CD14-positive monocyte (primary cell): ENCODE data around the gene GRIN1. TPM values are rescaled to one million over a fixed set of nuclear protein-coding genes. Genes with fewer than 3 reads are reported as not detected.

Experiments
- DNase-seq, 3 donors: peaks; one replicate each; pipeline ENCODE4 v3.0.0-alpha.2; 2011 to 2022
- H2AFZ ChIP-seq: 2 replicates; pipeline ENCODE4 v1.6.0; 2012; ENCODE audit warnings: mild to moderate bottlenecking, low read depth, low read length, inconsistent platforms; ENCODE audit not compliant: insufficient read depth, poor library complexity, severe bottlenecking
- H3K27ac ChIP-seq, 2 donors: 1 replicate in 1 of 2; 2 replicates in 1 of 2; pipeline ENCODE4 v1.5.1; 2012 to 2013; ENCODE audit warnings: low read length in 2 of 2, control low read depth in 1 of 2, inconsistent platforms in 1 of 2, low read depth in 1 of 2, mild to moderate bottlenecking in 1 of 2
- H3K27me3 ChIP-seq, 2 donors: one replicate each; pipeline versions ENCODE4 v1.6.0 to v1.6.1; 2011 to 2013; ENCODE audit warnings: low read length in 2 of 2; ENCODE audit not compliant: control insufficient read depth in 2 of 2, insufficient read depth in 2 of 2
- H3K36me3 ChIP-seq, 2 donors: replicated peaks in 1 of 2; 1 replicate in 1 of 2; 2 replicates in 1 of 2; pipeline versions ENCODE4 v1.5.1 to v1.6.1; 2012 to 2013; ENCODE audit warnings: low read length in 2 of 2, control low read depth in 1 of 2, inconsistent platforms in 1 of 2, mild to moderate bottlenecking in 1 of 2; ENCODE audit not compliant: insufficient read depth in 2 of 2, control insufficient read depth in 1 of 2
- H3K4me1 ChIP-seq, 2 donors: 1 replicate in 1 of 2; 2 replicates in 1 of 2; pipeline versions ENCODE4 v1.5.1 to v1.6.1; 2012 to 2013; ENCODE audit warnings: low read length in 2 of 2, control low read depth in 1 of 2, inconsistent platforms in 1 of 2, mild to moderate bottlenecking in 1 of 2, moderate library complexity in 1 of 2; ENCODE audit not compliant: insufficient read depth in 2 of 2, control insufficient read depth in 1 of 2
- H3K4me2 ChIP-seq: replicated peaks from 2 replicates; pipeline ENCODE3; 2012; ENCODE audit warnings: low read length, moderate library complexity, mild to moderate bottlenecking; ENCODE audit not compliant: poor library complexity, severe bottlenecking; ENCODE audit errors: extremely low read depth
- H3K4me3 ChIP-seq, 3 experiments: fragments of 200-600 bp in 1 of 3; sonication (generic) in 1 of 3; replicated peaks in 1 of 3; 1 replicate in 2 of 3; 2 replicates in 1 of 3; pipeline ENCODE4 v1.5.1; 2011 to 2013; ENCODE audit warnings: low read length in 3 of 3, mild to moderate bottlenecking in 3 of 3, control low read depth in 2 of 3, low read depth in 2 of 3, inconsistent platforms in 1 of 3, moderate library complexity in 1 of 3
- H3K79me2 ChIP-seq: 2 replicates; pipeline ENCODE4 v1.6.0; 2012; ENCODE audit warnings: mild to moderate bottlenecking, control low read depth, inconsistent platforms, low read length, moderate library complexity; ENCODE audit not compliant: insufficient read depth
- H3K9ac ChIP-seq: 2 replicates; pipeline ENCODE4 v1.6.0; 2017; ENCODE audit warnings: low read length, mild to moderate bottlenecking; ENCODE audit not compliant: insufficient read depth, poor library complexity, severe bottlenecking
- H3K9me3 ChIP-seq, 2 donors: replicated peaks in 1 of 2; 1 replicate in 1 of 2; 2 replicates in 1 of 2; pipeline versions ENCODE4 v1.5.1 to v1.6.1; 2012 to 2013; ENCODE audit warnings: low read length in 2 of 2, control low read depth in 1 of 2; ENCODE audit not compliant: control insufficient read depth in 1 of 2, insufficient read depth in 1 of 2
- H4K20me1 ChIP-seq: 2 replicates; pipeline ENCODE4 v1.6.0; 2012; ENCODE audit warnings: mild to moderate bottlenecking, low read length, control low read depth, moderate library complexity; ENCODE audit not compliant: insufficient read depth
- H3K27ac Mint-ChIP-seq, 7 donors: one replicate each; pipeline ENCODE4 v1.8.0; 2020; ENCODE audit warnings: mild to moderate bottlenecking in 7 of 7, mixed read lengths in 7 of 7, moderate library complexity in 6 of 7, inconsistent platforms in 2 of 7
- H3K27me3 Mint-ChIP-seq, 3 donors: one replicate each; pipeline ENCODE4 v1.8.0; 2021 to 2022; ENCODE audit warnings: low read depth in 3 of 3, mild to moderate bottlenecking in 3 of 3, mixed read lengths in 3 of 3, moderate library complexity in 3 of 3, inconsistent platforms in 1 of 3
- H3K36me3 Mint-ChIP-seq, 2 donors: one replicate each; pipeline ENCODE4 v1.8.0; 2020; ENCODE audit warnings: mixed read lengths in 2 of 2, inconsistent platforms in 1 of 2, mild to moderate bottlenecking in 1 of 2
- H3K4me1 Mint-ChIP-seq: one replicate; pipeline ENCODE4 v1.8.0; 2020; ENCODE audit warnings: mild to moderate bottlenecking, mixed read lengths
- H3K4me3 Mint-ChIP-seq, 2 donors: one replicate each; pipeline ENCODE4 v1.8.0; 2020; ENCODE audit warnings: mild to moderate bottlenecking in 2 of 2, mixed read lengths in 2 of 2, moderate library complexity in 1 of 2
- H3K9me3 Mint-ChIP-seq, 7 donors: one replicate each; pipeline ENCODE4 v1.8.0; 2020 to 2022; ENCODE audit warnings: mixed read lengths in 7 of 7, mild to moderate bottlenecking in 6 of 7, moderate library complexity in 6 of 7, inconsistent platforms in 2 of 7
- WGBS: methylation state at CpG from one replicate; pipeline ENCODE4 v1.1.5; 2013; ENCODE audit warnings: missing lambda C conversion rate; ENCODE audit not compliant: insufficient coverage; 5-methylcytosine and 5-hydroxymethylcytosine counted together
- intact Hi-C, 2 donors: fragments of 100-400 bp; cut with micrococcal nuclease; formaldehyde crosslinking; loops; one replicate each; pipeline versions ENCODE4 v1.15.0 to v1.15.1; 2023
- polyA plus RNA-seq, 3 donors: library from polyadenylated mRNA; depleted of rRNA in 1 of 3; unstranded in 2 of 3; stranded (reverse) in 1 of 3; fragments of 300-500 nt in 2 of 3; fragments of >200 nt in 1 of 3; fragmentation: Illumina TruSeq in 2 of 3; gene quantifications; 1 replicate in 2 of 3; 2 replicates in 1 of 3; pipeline ENCODE4 v1.2.3, GENCODE V29; 2012 to 2021
- TF ChIP-seq, protein P1 (sequence below): fragments of 200-600 bp; IDR thresholded peaks from one replicate; pipeline ENCODE4 v1.8.0; 2022; ENCODE audit warnings: antibody characterized with exemption, mild to moderate bottlenecking

The GRIN1 gene
- polyA plus RNA-seq, 3 donors: not detected

DNA sequence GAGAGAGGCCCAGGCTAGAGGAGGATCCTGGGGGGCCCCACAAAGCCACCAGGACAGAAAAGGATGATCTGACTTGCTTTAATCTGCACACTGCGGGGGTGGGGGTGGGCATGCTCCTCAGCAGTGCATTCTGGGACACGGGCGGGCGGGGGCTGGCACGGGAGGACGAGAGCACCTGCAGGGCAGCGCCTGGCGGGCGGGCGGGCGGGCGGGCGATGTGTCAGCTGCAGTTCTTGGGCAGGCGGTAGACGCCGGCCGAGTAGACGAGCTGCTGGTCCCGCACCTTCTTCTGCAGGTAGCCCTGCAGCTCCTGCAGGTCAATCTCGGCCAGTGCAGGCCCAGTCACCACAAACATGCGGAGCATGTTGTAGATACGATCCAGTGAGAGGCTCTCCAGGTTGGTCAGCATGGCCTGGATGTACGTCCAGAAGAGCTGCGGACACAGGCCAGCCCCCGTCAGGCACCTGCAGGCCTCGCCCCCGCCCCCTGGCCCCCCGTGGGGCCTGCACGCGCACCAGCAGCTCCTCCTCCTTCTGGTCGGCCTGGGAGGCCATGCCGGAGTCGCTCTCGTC is 35.9 kb downstream of the GRIN1 start:
- H3K4me2 ChIP-seq: no peak overlapping the region

DNA sequence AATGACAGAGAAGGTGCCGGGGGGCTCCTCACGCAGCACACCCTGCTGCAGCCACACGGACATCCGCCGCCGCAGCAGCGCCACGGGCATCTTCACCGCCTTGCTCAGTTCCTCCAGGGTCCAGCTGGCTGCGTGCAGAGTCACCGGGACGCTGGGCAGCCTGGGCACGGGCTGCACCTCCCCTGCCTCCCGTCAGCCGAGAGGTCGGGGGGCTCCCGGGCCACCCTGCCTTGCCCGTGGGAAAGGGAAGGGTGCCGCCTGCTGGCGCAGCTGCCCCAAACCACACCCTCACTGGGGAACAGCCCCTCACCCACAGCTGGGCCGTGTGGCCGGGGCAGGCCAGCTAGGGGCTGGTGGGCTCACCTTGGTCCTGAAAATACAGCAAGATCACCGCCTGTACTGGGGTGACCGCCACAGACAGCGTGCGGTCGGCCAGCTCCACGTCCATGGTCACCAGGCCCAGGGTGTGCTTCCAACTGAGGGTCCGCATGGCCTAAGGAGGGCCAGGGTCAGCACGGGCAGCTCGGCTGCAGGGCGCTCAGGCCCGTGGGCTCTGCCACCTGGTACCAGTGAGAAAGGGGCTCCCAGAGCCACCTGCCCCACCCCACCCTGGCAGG is 36.5 kb downstream of the GRIN1 start:
- no peaks in the 10 kb centered on the region for H3K4me1 Mint-ChIP-seq
- Histone ChIP-seq H3K27me3 (peaks cover 2 to 33% of the 10 kb centered on the region in 2 donors), H3K4me2 (no peak overlapping the region), H3K36me3 (peaks cover 29 to 36% of the 10 kb centered on the region in 2 donors), H3K4me3 (no peak overlapping the region), H3K9ac (no peak overlapping the region), H2AFZ (no peak overlapping the region), H3K27ac (no peak overlapping the region), H3K9me3 (no peaks in the 10 kb centered on the region), H4K20me1 (no peaks in the 10 kb centered on the region), H3K4me1 (no peaks in the 10 kb centered on the region), H3K79me2 (no peaks in the 10 kb centered on the region)
- H3K36me3 Mint-ChIP-seq: peaks cover 20 to 28% of the 10 kb centered on the region in 2 donors
- peaks cover 20 to 40% (median 37%) of the 10 kb centered on the region in 3 donors for H3K27me3 Mint-ChIP-seq
- intact Hi-C loops: no loop called here
- TF ChIP-seq, protein P1, sequence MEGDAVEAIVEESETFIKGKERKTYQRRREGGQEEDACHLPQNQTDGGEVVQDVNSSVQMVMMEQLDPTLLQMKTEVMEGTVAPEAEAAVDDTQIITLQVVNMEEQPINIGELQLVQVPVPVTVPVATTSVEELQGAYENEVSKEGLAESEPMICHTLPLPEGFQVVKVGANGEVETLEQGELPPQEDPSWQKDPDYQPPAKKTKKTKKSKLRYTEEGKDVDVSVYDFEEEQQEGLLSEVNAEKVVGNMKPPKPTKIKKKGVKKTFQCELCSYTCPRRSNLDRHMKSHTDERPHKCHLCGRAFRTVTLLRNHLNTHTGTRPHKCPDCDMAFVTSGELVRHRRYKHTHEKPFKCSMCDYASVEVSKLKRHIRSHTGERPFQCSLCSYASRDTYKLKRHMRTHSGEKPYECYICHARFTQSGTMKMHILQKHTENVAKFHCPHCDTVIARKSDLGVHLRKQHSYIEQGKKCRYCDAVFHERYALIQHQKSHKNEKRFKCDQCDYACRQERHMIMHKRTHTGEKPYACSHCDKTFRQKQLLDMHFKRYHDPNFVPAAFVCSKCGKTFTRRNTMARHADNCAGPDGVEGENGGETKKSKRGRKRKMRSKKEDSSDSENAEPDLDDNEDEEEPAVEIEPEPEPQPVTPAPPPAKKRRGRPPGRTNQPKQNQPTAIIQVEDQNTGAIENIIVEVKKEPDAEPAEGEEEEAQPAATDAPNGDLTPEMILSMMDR: no peak
- no peaks in the 10 kb centered on the region for H3K9me3 Mint-ChIP-seq
- H3K27ac Mint-ChIP-seq: no peak overlapping the region
- 87% methylated on average over 24 of the region's 33 CpGs for WGBS
- no peak for DNase-seq
- H3K4me3 Mint-ChIP-seq: no peak overlapping the region

More for the DNA sequence above, 35.9 kb downstream of the GRIN1 start:
- Histone ChIP-seq H3K79me2 (no peaks in the 10 kb centered on the region), H3K9ac (no peak overlapping the region), H4K20me1 (no peaks in the 10 kb centered on the region), H3K9me3 (no peaks in the 10 kb centered on the region), H2AFZ (no peak overlapping the region), H3K4me3 (no peak overlapping the region), H3K4me1 (no peaks in the 10 kb centered on the region), H3K36me3 (peaks cover 23 to 30% of the 10 kb centered on the region in 2 donors), H3K27ac (no peak overlapping the region), H3K27me3 (peaks cover 3 to 40% of the 10 kb centered on the region in 2 donors)
- TF ChIP-seq, protein P1: no peak
- Mint-ChIP-seq H3K27me3 (peaks cover 25 to 46% (median 43%) of the 10 kb centered on the region in 3 donors), H3K27ac (no peak overlapping the region), H3K36me3 (peaks cover 16 to 23% of the 10 kb centered on the region in 2 donors), H3K4me3 (no peak overlapping the region), H3K4me1 (no peaks in the 10 kb centered on the region), H3K9me3 (no peaks in the 10 kb centered on the region)
- intact Hi-C loops: no loop called here
- DNase-seq: no peak
- WGBS: 80% methylated on average over 33 of the region's 34 CpGs
